ENCODE measurements around the gene TRIM64C.
"Not testable (repeated sequence)": the region's sequence is repeated elsewhere in the genome, so short reads cannot be mapped to it uniquely, and the experiment has no call there.

Gene TRIM64C

GRCh38 chr11:49059012-49059411 lies at the start of gene TRIM64C:
TSS of gene TRIM64C (minus strand) at chr11:49059112. CDS start at chr11:49059112, 0 bp downstream.
- not testable (repeated sequence) for DNase-seq

- not testable (repeated sequence) for DNase-seq
Measured at GRCh38 chr11:49102356-49102755, 43.4 kb upstream of the TRIM64C start.

- DNase-seq, result not testable (repeated sequence)
Measured at GRCh38 chr11:49069897-49070296, 11.0 kb upstream of the TRIM64C start.

GRCh38 chr11:49049821-49050220 lies 9.1 kb downstream of the TRIM64C start:
- not testable (repeated sequence) for DNase-seq

- not testable (repeated sequence) for DNase-seq
Measured at GRCh38 chr11:49048229-49048628, 10.7 kb downstream of the TRIM64C start.

- not testable (repeated sequence) for DNase-seq
Measured at GRCh38 chr11:49028523-49028922, 30.4 kb downstream of the TRIM64C start, which contains the start of gene TRIM49B. TSS of gene TRIM49B (plus strand) at chr11:49028823. CDS start at chr11:49031600, 2,777 bp downstream.

Data from NCI-H748 treated with DMSO at 0.1 percent for 48 hours (cell line).